Stimulated activated CD4-positive, alpha-beta T cell treated with anti-CD3 and anti-CD28 coated beads, Interleukin-2, amount 100 ng/mL, for 24 hours (primary cell): ENCODE data around the gene ZNF397.

ENCODE experiments used
- DNase-seq, 2 donors: peaks; one replicate each; pipeline ENCODE4 v3.0.0-alpha.2; 2020

The ZNF397 gene

DNA sequence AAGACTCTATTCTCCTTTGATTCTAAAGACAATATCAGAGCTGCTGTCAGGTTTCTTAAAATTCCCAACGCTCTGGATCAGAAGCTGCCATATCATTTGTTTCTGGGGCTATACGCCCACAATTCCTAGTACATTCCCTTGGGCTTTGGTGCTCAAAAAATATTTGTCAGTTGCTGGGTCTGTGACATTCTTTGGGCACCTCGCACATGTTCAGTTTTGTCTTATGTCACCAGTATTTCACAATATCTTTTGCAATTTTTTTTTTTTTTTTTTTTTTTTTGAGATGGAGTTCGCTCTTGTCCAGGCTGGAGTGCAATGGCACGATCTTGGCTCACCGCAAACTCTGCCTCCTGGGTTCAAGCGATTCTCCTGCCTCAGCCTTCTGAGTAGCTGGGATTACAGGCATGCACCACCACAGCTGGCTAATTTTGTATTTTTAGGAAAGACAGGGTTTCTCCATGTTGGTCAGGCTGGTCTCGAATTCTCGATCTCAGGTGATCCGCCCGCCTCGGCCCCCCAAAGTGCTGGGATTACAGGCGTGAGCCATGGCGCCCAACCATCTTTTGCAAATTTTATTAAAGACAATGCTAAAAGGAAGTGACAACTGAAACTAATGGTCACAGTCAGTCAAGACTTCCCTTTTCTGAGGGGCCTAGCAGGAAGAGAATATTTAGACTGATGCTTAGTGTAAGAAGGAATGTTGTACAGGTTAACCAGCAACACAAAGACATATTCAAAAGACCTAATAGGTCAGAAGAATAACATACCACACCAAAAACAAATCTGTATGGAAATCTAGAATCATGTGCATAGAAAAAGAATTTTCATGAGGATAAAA is 6.8 kb downstream of the ZNF397 start:
- DNase-seq = no peak

DNA sequence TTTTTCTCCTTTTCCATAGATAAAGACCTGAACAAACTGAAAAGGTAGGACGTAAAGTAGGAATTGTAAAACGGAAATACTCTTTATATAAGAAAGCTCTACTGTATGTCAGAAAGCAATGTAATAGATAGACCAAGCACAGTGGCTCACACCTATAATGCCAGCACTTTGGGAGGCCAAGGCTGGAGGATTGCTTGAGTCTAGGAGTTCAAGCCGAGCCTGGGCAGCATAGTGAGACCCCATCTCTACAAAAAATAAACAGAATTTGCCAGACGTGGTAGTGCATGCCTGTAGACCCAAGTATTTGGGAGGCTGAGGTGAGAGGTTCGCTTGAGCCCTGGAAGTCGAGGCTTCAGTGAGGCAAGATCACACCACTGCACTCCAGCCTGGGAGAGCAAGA is 7.6 kb downstream of the ZNF397 start:
- no peak for DNase-seq

DNA sequence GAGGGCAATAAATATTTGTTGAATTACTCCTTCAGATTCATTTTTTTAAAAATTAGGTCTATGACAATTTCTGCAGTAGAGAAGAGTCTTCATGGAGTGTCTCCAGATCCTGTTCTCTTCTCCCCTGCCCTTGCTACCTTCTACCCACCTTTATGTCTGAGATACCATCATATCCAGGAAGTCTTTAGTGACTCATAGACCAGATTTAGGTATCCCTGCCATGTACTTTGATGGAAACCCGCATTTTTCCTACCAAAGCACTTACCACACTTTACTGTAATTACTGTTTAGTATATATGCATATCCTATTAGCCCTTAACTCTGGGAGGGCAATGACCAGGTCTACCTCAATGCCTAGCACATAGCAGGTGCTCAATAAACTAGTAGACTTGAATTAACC is 11.6 kb downstream of the ZNF397 start:
- DNase-seq = no peak

DNA sequence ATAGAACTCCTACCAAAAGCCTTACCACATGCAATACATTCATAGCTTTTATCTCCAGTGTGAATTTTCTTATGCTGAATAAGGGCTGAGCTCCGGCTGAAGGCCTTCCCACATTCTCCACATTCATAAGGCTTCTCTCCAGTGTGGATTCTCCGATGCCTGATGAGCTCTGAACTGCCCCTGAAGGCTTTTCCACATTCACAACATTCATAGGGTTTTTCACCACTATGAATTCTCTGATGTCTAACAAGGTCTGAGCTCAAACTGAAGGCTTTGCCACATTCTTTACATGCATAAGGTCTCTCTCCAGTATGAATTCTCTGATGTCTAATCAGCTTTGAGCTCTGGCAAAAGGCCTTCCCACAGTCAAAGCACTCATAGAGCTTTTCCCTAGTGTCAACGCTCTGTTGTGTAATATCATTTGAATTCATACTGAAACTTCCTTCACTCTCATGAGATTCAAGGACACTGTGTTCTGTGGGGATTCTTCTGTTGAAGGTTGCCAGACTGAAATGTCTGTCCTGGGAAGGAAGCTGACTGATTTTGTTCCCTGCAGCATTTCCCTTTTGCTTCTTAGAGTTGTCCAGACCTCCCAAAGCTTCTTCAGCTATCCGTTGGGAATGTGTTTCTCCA is 12.9 kb downstream of the ZNF397 start:
- no peak for DNase-seq

DNA sequence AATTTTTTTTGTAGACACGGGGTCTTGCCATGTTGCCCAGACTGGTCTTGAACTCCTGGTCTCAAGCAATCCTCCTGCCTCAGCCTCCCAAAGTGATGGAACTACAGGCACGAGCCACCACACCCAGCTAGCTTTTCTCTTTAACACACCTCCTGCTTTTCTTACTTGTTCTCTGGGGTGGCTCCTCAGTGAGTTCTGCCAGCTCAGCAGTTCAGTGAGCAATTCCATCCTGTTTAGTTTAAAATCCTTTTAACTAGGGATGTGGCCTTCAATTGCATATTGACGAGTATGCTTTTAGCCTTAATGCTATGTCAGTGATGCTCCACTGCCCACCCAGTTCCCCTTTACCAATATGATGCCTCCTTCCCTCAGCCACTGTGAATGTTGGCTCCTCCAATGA is 16.1 kb downstream of the ZNF397 start:
- DNase-seq = no peak

DNA sequence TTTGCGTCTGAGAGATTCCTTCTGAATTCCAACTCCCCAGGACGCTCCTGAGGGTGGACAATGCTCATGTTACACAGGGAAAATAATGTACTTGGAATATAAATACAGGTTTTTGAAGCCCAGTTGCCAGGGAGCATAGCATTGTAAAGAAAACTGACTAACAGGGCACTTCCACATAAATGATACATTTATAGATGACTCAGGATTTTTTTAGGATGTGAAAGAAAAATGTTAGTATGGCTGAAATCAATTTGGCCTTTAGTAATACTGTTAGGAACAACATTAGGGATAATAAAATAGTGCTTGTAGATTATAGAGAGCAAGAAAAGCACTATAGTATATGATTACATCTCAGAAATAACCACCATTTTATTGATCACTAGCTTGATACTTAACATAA is 23.6 kb downstream of the ZNF397 start:
- DNase-seq = no peak

DNA sequence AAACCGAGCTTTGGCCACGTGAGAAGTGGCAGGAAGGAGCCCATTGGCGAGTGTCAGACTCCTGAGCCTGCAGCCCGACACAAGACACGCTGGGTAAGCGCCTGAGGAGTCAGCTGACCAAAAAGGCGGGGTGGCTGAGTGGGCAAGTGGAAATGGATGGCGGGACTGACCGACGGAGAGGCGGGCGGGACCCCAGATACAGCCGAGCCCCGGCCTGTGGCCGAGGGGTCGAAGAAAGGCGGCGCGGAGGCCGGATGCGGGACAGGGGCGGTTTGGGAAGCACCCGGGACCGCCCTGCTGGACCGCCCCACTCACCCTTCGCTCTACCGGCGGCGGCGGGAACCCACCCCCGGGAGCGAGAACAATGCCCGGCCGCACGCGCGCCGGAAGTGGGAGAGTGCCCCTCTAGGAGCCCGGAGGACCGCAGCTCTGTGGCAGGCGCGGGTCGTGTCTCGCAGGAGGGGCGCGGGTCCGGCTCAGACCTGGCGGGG is 26.4 kb downstream of the ZNF397 start:
- DNase-seq = peak; percentile 68 to 71

DNA sequence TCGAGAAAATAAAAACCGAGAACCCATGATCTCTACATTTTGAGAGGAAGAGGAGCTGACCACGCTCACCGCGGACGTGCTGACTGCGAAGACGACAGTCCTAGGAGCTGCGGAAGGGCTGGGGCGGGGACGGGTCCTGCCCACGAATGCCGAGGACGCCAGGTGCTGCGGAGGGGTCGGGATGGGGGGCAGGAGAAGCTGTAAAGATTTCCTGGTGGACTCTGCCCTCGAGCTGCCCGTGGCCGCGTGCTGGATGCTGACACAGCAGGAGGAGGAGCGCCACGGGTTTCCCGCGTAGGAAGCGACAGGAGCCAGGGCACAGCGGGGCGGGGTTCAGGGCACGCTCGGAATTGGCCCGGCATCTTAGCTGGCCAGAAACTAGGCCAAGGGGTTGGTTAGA is 27.0 kb downstream of the ZNF397 start:
- DNase-seq = peak in 1 of 2 donors; percentile 20

DNA sequence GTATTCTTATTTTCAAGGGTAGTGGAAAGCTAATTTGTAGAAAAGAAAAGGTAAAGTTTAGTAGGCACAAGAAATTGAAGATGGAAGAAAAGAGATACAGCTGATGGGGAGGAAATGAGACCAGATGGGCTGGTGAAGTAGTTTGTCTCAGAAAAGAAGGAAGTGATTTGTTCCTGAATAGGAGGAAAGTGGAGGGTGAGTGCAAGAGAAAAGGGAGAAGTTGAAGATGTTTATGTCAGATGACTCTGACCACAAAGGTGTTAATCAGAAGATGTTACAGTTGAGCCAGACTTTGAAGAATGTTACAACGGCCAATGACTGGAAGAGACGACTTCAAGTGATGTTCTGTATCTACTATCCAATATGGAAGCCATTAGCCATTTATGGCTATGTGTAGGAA is 28.0 kb downstream of the ZNF397 start:
- no peak for DNase-seq

DNA sequence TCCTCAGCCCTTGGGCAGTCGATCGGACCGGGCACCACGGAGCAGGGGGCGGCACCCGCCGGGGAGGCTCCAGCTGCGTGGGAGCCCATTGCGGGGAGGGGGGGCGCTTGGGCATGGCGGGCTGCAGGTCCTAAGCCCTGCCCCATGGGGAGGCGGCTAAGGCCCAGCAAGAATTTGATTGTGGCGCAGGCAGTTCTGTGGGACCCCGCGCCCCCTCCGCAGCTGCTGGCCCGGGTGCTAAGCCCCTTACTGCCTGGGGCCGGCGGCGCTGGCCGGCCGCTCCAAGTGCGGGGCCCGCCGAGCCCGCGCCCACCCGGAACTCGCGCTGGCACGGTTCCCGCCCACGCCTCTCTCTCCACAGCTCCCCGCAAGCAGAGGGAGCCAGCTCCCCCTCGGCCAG is 30.8 kb downstream of the ZNF397 start:
- DNase-seq = no peak

DNA sequence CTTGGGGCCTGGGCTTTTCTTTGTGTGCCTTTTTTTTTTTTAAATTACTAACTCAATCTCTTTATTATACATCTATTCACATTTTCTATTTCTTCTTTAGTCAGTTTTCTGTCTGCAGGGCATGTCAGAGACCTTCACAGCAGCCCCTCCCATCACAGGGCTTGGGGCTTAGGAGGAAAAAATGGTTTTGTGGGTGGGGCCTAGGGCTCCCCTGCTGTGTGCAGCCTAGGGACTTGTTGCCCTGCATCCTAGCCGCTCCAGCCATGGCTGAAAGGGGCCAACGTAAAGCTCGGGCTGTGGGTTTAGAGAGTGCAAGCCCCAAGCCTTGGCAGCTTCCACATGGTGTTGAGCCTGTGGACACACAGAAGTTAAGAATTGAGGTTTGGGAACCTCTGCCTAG is 35.4 kb downstream of the ZNF397 start:
- no peak for DNase-seq

DNA sequence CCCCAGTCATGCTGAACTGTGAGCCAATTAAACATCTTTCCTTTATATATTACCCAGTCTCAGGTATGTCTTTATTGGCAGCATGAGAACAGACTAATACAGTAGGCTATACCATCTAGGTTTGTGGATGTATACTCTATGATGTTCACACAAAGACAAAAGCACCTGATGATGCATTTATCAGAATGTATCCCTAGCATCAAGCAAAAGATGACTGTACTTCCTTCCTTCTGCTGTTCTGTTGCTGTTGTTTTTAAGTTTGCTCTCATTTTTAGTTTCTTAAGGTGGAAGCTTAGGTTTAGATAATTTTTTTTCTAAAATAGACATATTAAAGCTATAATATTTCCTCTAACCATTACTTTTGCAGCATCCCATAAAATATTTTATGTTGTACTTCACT is 36.8 kb downstream of the ZNF397 start:
- DNase-seq = no peak

DNA sequence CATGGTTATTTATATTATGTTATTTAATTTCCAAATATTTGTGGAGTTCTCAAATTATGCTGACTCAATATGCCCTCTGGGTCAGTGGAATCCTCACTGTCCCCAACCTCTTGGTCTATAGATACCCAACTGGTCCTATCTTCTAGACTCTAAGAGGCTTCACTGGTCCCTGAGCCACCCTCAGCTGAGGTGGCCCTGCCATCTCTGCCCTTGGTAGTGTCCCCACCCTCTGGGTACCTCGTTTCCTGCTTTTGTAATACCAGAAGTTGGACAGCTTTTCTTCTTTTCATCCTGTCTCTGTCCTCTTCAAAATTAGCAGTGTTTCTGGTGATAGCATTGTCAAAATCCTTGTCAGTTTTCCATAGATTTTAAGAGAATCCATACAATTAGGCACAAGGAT is 37.3 kb downstream of the ZNF397 start:
- no peak for DNase-seq

DNA sequence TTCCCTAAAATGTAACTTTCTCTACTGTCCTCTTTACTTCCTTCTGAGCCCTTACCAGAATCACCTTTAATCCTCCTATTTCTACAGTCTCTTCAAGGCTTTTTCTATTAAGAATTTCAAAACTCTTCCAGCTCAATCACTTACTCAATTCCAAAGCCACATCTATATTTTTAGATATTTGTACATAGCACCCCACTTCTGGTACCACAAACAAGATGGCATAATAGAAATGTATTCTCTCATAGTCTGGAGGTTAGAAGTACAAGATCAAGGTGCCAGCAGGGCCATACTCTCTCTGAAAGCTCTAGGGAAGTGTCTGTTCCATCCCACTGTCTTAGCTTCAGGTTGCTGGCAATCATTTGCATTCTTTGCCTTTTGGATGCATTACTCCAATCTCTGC is 38.1 kb downstream of the ZNF397 start:
- no peak for DNase-seq

DNA sequence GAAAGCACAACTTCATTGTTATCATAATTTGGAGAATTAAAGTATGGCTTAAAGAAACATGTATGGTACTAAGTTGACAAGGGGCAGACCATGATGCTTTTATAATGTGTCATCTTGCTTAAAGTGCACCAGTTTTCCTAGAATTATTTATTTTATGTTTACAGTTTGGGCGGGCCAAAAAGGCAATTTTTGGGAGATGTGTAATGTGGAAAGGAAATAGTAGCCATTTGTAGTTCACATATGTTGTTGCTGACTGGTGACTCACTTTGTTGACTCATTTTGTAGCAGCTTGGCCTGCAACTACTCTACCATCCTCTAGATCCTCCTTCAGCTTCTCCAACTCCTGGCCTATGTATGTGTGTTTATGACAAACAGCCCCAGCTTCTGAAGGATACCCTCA is 41.5 kb downstream of the ZNF397 start:
- DNase-seq = no peak

DNA sequence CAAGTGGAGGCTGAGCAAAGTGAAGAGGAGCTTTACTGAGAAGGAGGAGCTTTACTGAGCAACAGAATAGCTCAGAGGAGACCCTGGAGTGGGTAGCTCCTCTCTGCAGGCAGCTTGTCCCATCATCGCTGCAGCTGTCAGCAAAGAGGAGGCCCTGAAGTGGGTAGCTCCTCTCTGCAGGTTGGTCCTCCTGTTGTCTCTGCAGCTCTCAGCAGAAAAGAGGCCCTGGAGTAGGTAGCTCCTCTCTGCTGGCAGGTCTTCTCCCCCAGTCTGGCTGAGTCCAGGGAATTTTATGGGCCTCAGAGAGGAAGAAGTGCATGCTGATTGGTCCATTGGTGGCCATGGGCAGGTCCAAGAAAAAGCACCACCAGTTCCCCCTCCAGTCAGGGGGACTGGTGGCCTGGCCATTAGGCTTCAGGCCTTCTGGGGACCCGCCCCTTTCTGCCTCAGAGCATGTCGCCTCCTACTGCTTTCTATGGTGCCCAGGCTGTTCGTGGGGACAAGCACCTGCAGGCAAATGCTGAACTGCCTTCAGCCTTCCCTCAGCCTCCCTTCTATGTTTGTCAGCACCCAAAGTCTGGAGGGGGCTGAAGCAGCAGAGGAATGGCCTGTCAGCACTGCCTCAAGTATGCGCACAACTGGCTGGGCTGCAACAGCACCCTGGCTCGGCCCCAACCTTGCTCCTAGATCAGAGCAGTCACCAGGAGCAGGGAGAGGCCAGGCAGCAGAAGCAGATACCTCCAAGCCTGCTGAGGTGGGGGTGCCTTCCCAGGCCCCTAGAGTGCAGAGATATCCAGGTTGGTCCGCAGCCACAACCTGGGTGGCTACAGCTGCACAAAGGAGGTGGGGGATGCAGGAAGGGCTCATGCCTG is 43.3 kb downstream of the ZNF397 start:
- no peak for DNase-seq

DNA sequence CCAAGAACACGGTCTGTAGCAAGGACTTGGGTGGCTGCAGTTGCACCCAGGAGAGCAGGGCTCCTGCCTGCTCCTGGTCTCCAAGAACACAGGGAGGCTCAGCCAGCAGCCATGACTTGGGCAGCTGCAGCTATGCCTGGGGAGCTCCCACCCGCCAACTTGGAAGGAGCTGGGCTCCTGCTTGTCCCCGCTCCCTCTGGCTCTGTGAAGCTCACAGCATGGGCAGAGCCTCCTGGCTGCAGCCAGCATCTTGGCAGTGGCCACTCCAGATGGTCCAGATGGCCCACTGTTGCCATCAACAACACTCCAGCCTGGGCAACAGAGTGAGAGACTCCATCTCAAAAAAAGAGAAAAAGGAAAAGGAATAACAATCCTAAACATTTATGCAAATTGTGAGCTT is 44.0 kb downstream of the ZNF397 start:
- DNase-seq = no peak

DNA sequence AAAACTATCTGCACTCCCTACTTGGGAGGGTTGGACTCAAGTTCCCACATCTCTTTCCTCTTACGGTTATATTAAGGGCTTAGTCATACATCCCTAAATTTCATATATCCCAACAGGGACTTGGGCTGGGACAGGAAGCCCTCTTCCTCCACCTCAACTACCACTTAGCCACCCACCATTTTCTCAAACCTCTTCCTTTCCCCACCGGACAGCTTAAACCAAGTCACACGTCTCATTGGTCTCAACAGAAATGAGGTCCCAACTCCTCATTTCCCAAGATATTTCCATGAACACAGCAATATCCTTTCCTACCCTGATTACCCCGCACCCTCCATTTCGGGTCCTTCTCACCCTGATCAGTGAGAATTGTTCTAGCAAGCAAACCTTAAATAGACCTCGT is 48.5 kb downstream of the ZNF397 start:
- no peak for DNase-seq

DNA sequence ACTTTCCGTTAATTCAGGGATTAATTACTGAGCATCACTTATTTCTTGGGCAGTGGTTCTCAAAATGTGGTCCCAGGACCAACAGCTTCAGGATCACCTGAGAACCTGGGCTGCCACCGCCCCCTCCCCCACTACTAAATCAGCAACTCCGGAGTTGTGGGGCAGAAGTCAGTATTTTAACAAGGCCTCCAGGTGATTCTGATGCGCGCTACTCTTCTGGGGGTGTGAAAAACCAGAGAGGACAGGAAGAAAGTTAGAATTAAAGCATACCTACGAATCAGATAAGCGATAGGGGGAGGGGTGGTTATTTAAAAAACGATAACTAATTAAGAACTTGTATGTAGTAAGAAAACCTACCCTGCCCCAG is 48.9 kb downstream of the ZNF397 start:
- DNase-seq = peak; percentile 26 to 42

DNA sequence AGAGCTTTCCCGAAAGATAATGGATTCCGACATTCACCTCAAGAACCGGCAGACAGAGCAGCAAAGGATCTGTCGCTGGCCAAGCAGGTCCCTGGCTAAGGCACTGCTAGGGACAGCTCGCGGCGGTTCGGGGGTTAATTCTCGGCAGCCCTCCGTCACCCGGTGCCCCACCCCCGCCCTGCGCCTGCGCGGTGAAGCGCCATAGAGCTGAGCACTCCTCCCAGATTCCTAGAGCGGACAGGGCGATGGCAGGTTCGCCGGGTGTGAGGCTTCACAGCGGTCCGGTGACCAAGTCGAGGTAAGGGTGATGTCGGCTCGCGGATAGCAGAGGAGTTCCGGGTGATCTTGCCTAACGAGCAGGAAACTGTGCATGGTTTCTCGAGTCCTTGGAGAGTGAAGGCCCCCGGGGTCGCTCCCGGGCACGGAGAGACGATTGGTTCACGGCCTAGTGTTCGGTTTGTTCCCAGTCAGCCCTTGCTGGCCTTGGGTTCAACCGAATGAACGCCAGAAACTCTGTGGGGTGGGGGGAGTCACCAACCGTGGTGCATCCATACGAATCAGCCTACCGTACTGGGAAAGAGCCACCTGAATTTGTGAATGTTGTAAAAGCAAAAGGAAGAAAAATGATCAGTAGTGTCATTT is 49.4 kb downstream of the ZNF397 start, which contains the start of gene ZSCAN30:
Gene ZSCAN30 (minus strand): TSS at position 136 of the 642 bp plus-strand sequence. CDS start 25,877 bp downstream, outside the sequence.
- DNase-seq = peak; percentile 95 to 97

DNA sequence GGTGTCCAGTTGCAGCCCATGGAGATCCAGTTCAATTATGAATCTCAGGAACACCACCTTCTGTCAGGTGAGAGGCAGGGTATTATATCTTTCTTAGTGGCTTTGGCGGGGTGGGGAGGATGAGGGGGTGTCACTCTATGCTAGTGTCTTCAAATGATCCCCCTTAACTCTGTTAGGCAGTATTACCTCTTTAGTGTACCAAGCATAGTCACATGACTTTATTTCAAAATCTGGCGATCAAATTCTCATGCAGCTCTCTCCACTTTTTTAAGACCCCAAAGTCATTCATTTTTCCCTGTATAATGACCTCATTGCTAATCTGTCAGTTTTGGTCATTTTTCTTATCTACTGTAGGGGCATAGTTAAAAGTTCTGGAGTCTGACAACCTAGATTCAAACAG is 50.3 kb downstream of the ZNF397 start:
- no peak for DNase-seq

DNA sequence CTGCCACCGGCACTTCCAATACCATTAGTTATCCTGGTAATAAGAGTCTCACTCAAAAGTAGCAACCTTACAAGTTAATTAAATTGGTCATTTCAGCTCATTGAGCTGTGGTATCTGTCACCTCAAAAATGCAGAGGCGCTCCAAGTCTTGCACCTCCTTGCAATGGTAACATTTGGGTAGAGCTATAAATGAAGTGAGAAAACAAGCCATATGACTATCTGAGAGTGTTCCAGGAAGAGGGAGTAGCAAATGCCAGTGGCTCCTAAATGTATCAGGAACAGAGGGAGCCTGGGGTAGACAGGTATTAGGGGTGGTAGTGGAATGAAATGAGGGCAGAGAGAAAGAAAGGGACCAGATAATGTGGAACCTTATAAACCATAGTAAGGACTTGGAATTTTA is 55.2 kb downstream of the ZNF397 start:
- no peak for DNase-seq

DNA sequence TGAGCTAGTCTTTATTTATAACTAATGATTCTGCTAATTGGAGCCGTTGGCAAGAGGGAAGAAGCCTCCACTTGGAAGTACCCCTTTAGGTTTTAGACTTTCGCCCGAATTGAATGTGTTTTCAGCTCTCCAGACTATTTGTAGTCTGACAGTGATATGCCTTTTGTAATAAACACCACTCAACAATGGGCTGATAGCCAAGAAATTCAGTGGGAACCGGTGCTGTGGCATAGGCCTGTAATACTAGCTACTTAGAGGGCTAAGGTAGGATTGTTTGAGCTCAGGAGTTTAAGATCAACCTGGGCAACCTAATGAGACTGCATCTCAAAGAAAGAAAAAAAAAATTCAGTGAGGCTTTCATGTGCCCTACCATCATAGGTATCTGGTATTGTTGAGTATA is 62.8 kb downstream of the ZNF397 start:
- no peak for DNase-seq
